Stimulated activated CD4-positive, alpha-beta T cell treated with anti-CD3 and anti-CD28 coated beads, Interleukin-2, amount 100 ng/mL, for 4 hours (primary cell): Measurements from ENCODE around the gene GAMT.
"Not testable (repeated sequence)": the region's sequence is repeated elsewhere in the genome, so short reads cannot be mapped to it uniquely, and the experiment has no call there.

Experiments
- DNase-seq: peaks from one replicate; pipeline ENCODE4 v3.0.0-alpha.2; 2020; ENCODE audit warnings: low read depth

GAMT gene

GRCh38 chr19:1433119-1434039 lies 32.0 kb upstream of the GAMT start:
- DNase-seq = no peak

- no peak for DNase-seq
Measured at GRCh38 chr19:1432507-1432887, 31.2 kb upstream of the GAMT start.

GRCh38 chr19:1431759-1432506 lies 30.6 kb upstream of the GAMT start:
- DNase-seq = no peak

- DNase-seq = no peak
Measured at GRCh38 chr19:1430246-1430645, 28.9 kb upstream of the GAMT start.

- DNase-seq = no peak
Measured at GRCh38 chr19:1429750-1430149, 28.4 kb upstream of the GAMT start.

- DNase-seq = no peak
Measured at GRCh38 chr19:1428738-1429391, 27.5 kb upstream of the GAMT start.

- no peak for DNase-seq
Measured at GRCh38 chr19:1427221-1427920, 26.0 kb upstream of the GAMT start.

- DNase-seq = no peak
Measured at GRCh38 chr19:1426736-1427135, 25.4 kb upstream of the GAMT start.

- DNase-seq = no peak
Measured at GRCh38 chr19:1425902-1426301, 24.6 kb upstream of the GAMT start.

GRCh38 chr19:1425102-1425837 lies 23.9 kb upstream of the GAMT start:
- DNase-seq = no peak

GRCh38 chr19:1424192-1424955 lies 23.0 kb upstream of the GAMT start:
- DNase-seq = no peak

GRCh38 chr19:1423436-1424191 lies 22.3 kb upstream of the GAMT start:
- DNase-seq = no peak

GRCh38 chr19:1422943-1423342 lies 21.6 kb upstream of the GAMT start:
- DNase-seq = no peak

GRCh38 chr19:1422360-1422759 lies 21.0 kb upstream of the GAMT start:
- DNase-seq = no peak

- DNase-seq = no peak
Measured at GRCh38 chr19:1421958-1422305, 20.6 kb upstream of the GAMT start.

GRCh38 chr19:1421218-1421957 lies 20.0 kb upstream of the GAMT start:
- no peak for DNase-seq

- DNase-seq = no peak
Measured at GRCh38 chr19:1420590-1420989, 19.2 kb upstream of the GAMT start.

GRCh38 chr19:1420085-1420484 lies 18.7 kb upstream of the GAMT start:
- not testable (repeated sequence) for DNase-seq
